OCI-LY7 (cell line): ENCODE data around the gene C3orf85. TPM values are rescaled to one million over a fixed set of nuclear protein-coding genes. Genes with fewer than 3 reads are reported as not detected.

Source experiments
- BruUV-seq: library from RNA; stranded (reverse); fragments of 400-500 nt; replicated peaks from 2 replicates; lab custom pipeline; 2021; lab: Mats Ljungman, UMichigan
- CTCF ChIA-PET: fragments of 300-600 bp; sonication (Branson Sonifier 250); formaldehyde crosslinking; loops from one replicate; lab custom pipeline; 2022; ENCODE audit warnings: antibody characterized with exemption; ENCODE audit not compliant: unreplicated experiment; lab: Charles Lee
- POLR2A ChIA-PET: fragments of 300-600 bp; sonication (Branson Sonifier 250); formaldehyde crosslinking; loops from one replicate; lab custom pipeline; 2022; ENCODE audit warnings: antibody characterized with exemption; lab: Charles Lee
- DNase-seq: peaks from one replicate; pipeline ENCODE4 v3.0.0-alpha.2; 2015; ENCODE audit warnings: low spot score
- H2AFZ ChIP-seq: fragments of 200-600 bp; sonication (generic), shearing (Covaris generic); 2 replicates; pipeline ENCODE4 v1.6.1; 2014; ENCODE audit warnings: mild to moderate bottlenecking, antibody characterized with exemption, low read length, moderate library complexity
- H3K27ac ChIP-seq: fragments of 200-600 bp; sonication (generic); 2 replicates; pipeline ENCODE4 v1.5.1; 2014; ENCODE audit warnings: mixed run types, low read depth, mild to moderate bottlenecking, moderate library complexity, low read length, inconsistent platforms; ENCODE audit not compliant: poor library complexity, severe bottlenecking
- H3K36me3 ChIP-seq: fragments of 200-600 bp; sonication (generic); 2 replicates; pipeline ENCODE4 v1.6.1; 2014; ENCODE audit warnings: mild to moderate bottlenecking, antibody characterized with exemption, low read length, moderate library complexity, mixed read lengths; ENCODE audit not compliant: insufficient read depth
- H3K4me1 ChIP-seq: fragments of 200-600 bp; sonication (generic); 2 replicates; pipeline ENCODE4 v1.5.1; 2014; ENCODE audit warnings: mild to moderate bottlenecking, low read length; ENCODE audit not compliant: insufficient read depth, poor library complexity, severe bottlenecking
- H3K4me2 ChIP-seq: fragments of 200-600 bp; sonication (generic); 2 replicates; pipeline ENCODE4 v1.6.1; 2014; ENCODE audit warnings: mild to moderate bottlenecking, low read length
- H3K4me3 ChIP-seq: fragments of 200-600 bp; sonication (generic); 2 replicates; pipeline ENCODE4 v1.5.1; 2014; ENCODE audit warnings: mild to moderate bottlenecking, low read depth, low read length; ENCODE audit not compliant: poor library complexity, severe bottlenecking
- H3K79me2 ChIP-seq: fragments of 200-600 bp; sonication (generic); 2 replicates; pipeline ENCODE4 v1.6.1; 2016; ENCODE audit warnings: low read depth, mild to moderate bottlenecking, low read length, moderate library complexity, mixed read lengths; ENCODE audit not compliant: insufficient read depth
- H3K9me2 ChIP-seq: fragments of 200-600 bp; sonication (generic); 2 replicates; pipeline ENCODE4 v1.6.1; 2016; ENCODE audit warnings: mild to moderate bottlenecking, low read length, mixed read lengths; ENCODE audit not compliant: insufficient read depth
- H3K9me3 ChIP-seq: fragments of 200-600 bp; sonication (generic); 2 replicates; pipeline ENCODE4 v1.6.1; 2014; ENCODE audit warnings: mild to moderate bottlenecking, mixed run types, low read length, mixed read lengths
- H4K20me1 ChIP-seq: fragments of 200-600 bp; sonication (generic); 2 replicates; pipeline ENCODE4 v1.6.1; 2014; ENCODE audit warnings: mild to moderate bottlenecking, antibody characterized with exemption, low read length, moderate library complexity, mixed read lengths; ENCODE audit not compliant: insufficient read depth
- EZH2phosphoT487 ChIP-seq: fragments of 200-600 bp; sonication (generic); IDR thresholded peaks from 2 replicates; pipeline ENCODE4 v1.6.1; 2018; ENCODE audit warnings: low read depth, borderline replicate concordance, mild to moderate bottlenecking, mixed run types, antibody characterized with exemption, low read length, moderate library complexity, mixed read lengths
- intact Hi-C: fragments of 100-400 bp; cut with micrococcal nuclease; formaldehyde crosslinking; loops from one replicate; pipeline ENCODE4 v1.10.0; 2022; ENCODE audit not compliant: unreplicated experiment
- total RNA-seq, 2 experiments: library from RNA; depleted of rRNA in 1 of 2; stranded (reverse); fragments of >200 nt in 1 of 2; shearing (Covaris generic) in 1 of 2; gene quantifications; 2 replicates each; pipeline ENCODE4 v1.2.3, GENCODE V29; 2014 to 2022
- TF ChIP-seq, protein P1 (sequence below): fragments of 200-600 bp; sonication (generic); conservative IDR thresholded peaks from 2 replicates; pipeline ENCODE4 v1.5.1; 2014; ENCODE audit warnings: mild to moderate bottlenecking, antibody characterized with exemption, low read length, moderate library complexity, mixed read lengths

Gene C3orf85
- total RNA-seq, 2 experiments from 2014 or later = not detected

GRCh38 chr3:109171479-109171878 lies 35.0 kb downstream of the C3orf85 start:
- no TSS peak for BruUV-seq
- H3K4me3 ChIP-seq = no peak overlapping the region
- no peaks in the 10 kb centered on the region for H3K36me3 ChIP-seq
- intact Hi-C loops = no loop called here
- H3K79me2 ChIP-seq = no peaks in the 10 kb centered on the region
- H4K20me1 ChIP-seq = no peaks in the 10 kb centered on the region
- DNase-seq = no peak
- H3K9me2 ChIP-seq = no peaks in the 10 kb centered on the region
- no peak overlapping the region for H3K4me2 ChIP-seq
- H3K4me1 ChIP-seq = no peaks in the 10 kb centered on the region
- ChIA-PET POLR2A (no interaction called here), CTCF (no interaction called here)
- no peak overlapping the region for H2AFZ ChIP-seq
- TF ChIP-seq EZH2phosphoT487 = no peak
- TF ChIP-seq, protein P1, sequence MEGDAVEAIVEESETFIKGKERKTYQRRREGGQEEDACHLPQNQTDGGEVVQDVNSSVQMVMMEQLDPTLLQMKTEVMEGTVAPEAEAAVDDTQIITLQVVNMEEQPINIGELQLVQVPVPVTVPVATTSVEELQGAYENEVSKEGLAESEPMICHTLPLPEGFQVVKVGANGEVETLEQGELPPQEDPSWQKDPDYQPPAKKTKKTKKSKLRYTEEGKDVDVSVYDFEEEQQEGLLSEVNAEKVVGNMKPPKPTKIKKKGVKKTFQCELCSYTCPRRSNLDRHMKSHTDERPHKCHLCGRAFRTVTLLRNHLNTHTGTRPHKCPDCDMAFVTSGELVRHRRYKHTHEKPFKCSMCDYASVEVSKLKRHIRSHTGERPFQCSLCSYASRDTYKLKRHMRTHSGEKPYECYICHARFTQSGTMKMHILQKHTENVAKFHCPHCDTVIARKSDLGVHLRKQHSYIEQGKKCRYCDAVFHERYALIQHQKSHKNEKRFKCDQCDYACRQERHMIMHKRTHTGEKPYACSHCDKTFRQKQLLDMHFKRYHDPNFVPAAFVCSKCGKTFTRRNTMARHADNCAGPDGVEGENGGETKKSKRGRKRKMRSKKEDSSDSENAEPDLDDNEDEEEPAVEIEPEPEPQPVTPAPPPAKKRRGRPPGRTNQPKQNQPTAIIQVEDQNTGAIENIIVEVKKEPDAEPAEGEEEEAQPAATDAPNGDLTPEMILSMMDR = no peak
- H3K9me3 ChIP-seq = no peaks in the 10 kb centered on the region
- no peak overlapping the region for H3K27ac ChIP-seq

- intact Hi-C loops = no loop called here
- no peaks in the 10 kb centered on the region for H3K79me2 ChIP-seq
Measured at GRCh38 chr3:109175411-109175810, 38.9 kb downstream of the C3orf85 start.

DNA sequence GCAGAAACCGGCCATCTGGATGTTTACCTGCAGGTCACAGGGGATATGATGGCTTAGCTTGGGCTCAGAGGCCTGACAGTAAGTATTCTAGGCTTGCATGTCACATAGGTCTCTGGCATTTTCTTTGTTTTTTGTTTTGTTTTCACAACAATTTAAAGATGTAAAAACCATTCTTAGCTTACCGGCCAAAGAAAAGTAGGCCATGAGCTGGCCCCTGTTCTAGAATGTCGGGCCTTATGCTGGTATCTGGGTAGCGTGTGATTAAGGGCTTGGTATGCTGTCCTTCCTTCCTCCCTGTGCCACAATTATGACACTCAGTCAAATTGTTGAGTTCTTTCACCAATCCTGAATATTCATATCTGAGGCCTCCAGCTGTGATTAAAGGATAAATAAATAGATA lies 40.2 kb downstream of the C3orf85 start:
- Histone ChIP-seq H3K4me1 (no peaks in the 10 kb centered on the region), H3K79me2 (no peaks in the 10 kb centered on the region), H3K4me2 (no peak overlapping the region), H3K9me2 (no peaks in the 10 kb centered on the region), H3K36me3 (no peaks in the 10 kb centered on the region), H3K9me3 (no peaks in the 10 kb centered on the region), H3K4me3 (no peak overlapping the region), H3K27ac (no peak overlapping the region), H2AFZ (no peak overlapping the region), H4K20me1 (no peaks in the 10 kb centered on the region)
- TF ChIP-seq EZH2phosphoT487 = no peak
- TF ChIP-seq, protein P1 = no peak
- BruUV-seq = no TSS peak
- POLR2A ChIA-PET = interaction anchor here (0.6 kb wide), 1 partner anchor 34 kb away, joined by 3 read pairs; no protein-coding TSS in a partner anchor
- CTCF ChIA-PET = no interaction called here
- intact Hi-C loops = no loop called here
- DNase-seq = no peak

More at GRCh38 chr3:109175411-109175810, 38.9 kb downstream of the C3orf85 start:
- no peak for DNase-seq
- Histone ChIP-seq H3K36me3 (no peaks in the 10 kb centered on the region), H3K4me1 (no peaks in the 10 kb centered on the region), H3K9me3 (no peaks in the 10 kb centered on the region), H3K9me2 (no peaks in the 10 kb centered on the region), H3K4me2 (no peak overlapping the region), H2AFZ (no peak overlapping the region), H3K4me3 (no peak overlapping the region), H4K20me1 (no peaks in the 10 kb centered on the region), H3K27ac (no peak overlapping the region)
- ChIA-PET POLR2A (interaction anchor here (1.1 kb wide), 1 partner anchor 9 kb away, joined by 3 read pairs; no protein-coding TSS in a partner anchor), CTCF (interaction anchor here (0.6 kb wide), 1 partner anchor 42 kb away, joined by 3 read pairs; no protein-coding TSS in a partner anchor)
- BruUV-seq = no TSS peak
- TF ChIP-seq, protein P1 = no peak
- no peak for TF ChIP-seq EZH2phosphoT487
